ENCODE results near the gene TBCEL.
"Not testable (repeated sequence)": the region's sequence is repeated elsewhere in the genome, so short reads cannot be mapped to it uniquely, and the experiment has no call there.

TBCEL gene

GRCh38 chr11:121029813-121030445, 6.0 kb downstream of the TBCEL start:
- no peak for DNase-seq

GRCh38 chr11:121031167-121031566, 7.3 kb downstream of the TBCEL start:
- DNase-seq, result no peak

GRCh38 chr11:121031648-121032047, 7.7 kb downstream of the TBCEL start:
- not testable (repeated sequence) for DNase-seq

- DNase-seq, result peak in 1 of 2 experiments; percentile 4
These were observed 8.6 kb downstream of the TBCEL start for GRCh38 chr11:121032546-121032945.

GRCh38 chr11:121033635-121034034, 9.7 kb downstream of the TBCEL start:
- no peak for DNase-seq

- DNase-seq, result no peak
These were observed 11.4 kb downstream of the TBCEL start for GRCh38 chr11:121035169-121035755.

GRCh38 chr11:121035780-121036179, 11.9 kb downstream of the TBCEL start:
- DNase-seq, result no peak

- no peak for DNase-seq
These were observed 13.1 kb downstream of the TBCEL start for GRCh38 chr11:121037016-121037415.

GRCh38 chr11:121038648-121039409, 14.9 kb downstream of the TBCEL start:
- no peak for DNase-seq

- DNase-seq, result no peak
These were observed 16.2 kb downstream of the TBCEL start for GRCh38 chr11:121039971-121040613.

- DNase-seq, result no peak
These were observed 16.7 kb downstream of the TBCEL start for GRCh38 chr11:121040614-121041002.

GRCh38 chr11:121041072-121041471, 17.2 kb downstream of the TBCEL start:
- no peak for DNase-seq

- no peak for DNase-seq
These were observed 18.4 kb downstream of the TBCEL start for GRCh38 chr11:121042296-121042695.

- DNase-seq, result no peak
These were observed 24.0 kb downstream of the TBCEL start for GRCh38 chr11:121047926-121048325.

GRCh38 chr11:121048464-121049233, 24.7 kb downstream of the TBCEL start:
- no peak for DNase-seq

GRCh38 chr11:121053244-121053643, 29.3 kb downstream of the TBCEL start:
- no peak for DNase-seq

- DNase-seq, result no peak
These were observed 30.4 kb downstream of the TBCEL start for GRCh38 chr11:121054266-121054665.

GRCh38 chr11:121055076-121055475, 31.2 kb downstream of the TBCEL start:
- no peak for DNase-seq

GRCh38 chr11:121057922-121058321, 34.0 kb downstream of the TBCEL start:
- DNase-seq, result no peak

GRCh38 chr11:121058941-121059340, 35.0 kb downstream of the TBCEL start:
- no peak for DNase-seq

- DNase-seq, result no peak
These were observed 35.7 kb downstream of the TBCEL start for GRCh38 chr11:121059605-121060004.

- no peak for DNase-seq
These were observed 39.8 kb downstream of the TBCEL start for GRCh38 chr11:121063728-121064127.

- DNase-seq, result no peak
These were observed 42.7 kb downstream of the TBCEL start for GRCh38 chr11:121066623-121067022.

Measured in NCI-H524 (cell line).